Glomerular visceral epithelial cell (primary cell): Measurements from ENCODE around the gene STX16.

Experiments used
- DNase-seq: peaks from one replicate; pipeline ENCODE4 v3.0.0-alpha.2; 2016; ENCODE audit errors: extremely low spot score

STX16 gene

GRCh38 chr20:58618351-58619076 is 32.6 kb upstream of the STX16 start:
- DNase-seq: no peak

GRCh38 chr20:58619077-58619863 is 31.8 kb upstream of the STX16 start:
- no peak for DNase-seq

DNA sequence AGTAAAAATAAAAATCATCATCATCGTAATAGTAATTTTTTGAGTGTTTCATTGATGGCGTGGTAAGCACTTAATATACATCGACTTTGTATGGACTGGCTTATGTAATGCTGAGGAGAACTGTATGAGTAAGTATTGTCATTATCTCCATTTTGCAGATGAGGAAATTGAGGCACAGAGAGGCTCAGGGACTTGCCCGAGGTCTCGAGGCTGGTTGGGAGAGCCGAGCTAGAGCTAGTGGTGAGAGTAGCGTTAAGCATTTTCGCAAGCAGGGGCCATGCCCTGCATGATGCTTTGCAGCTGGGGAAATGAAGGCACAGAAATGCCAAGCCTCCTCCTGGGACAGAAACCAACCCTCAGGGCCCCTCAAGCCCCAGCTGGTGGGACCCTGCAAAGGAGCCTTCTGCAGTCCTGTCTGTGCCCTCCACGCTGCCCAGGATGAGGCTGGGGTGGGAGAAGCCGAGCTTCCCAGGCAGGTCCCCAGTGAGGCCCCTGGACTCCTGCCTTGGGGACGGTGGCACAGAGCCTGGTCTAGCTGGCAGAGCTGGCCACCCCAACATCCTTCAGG is 31.1 kb upstream of the STX16 start:
- no peak for DNase-seq

DNA sequence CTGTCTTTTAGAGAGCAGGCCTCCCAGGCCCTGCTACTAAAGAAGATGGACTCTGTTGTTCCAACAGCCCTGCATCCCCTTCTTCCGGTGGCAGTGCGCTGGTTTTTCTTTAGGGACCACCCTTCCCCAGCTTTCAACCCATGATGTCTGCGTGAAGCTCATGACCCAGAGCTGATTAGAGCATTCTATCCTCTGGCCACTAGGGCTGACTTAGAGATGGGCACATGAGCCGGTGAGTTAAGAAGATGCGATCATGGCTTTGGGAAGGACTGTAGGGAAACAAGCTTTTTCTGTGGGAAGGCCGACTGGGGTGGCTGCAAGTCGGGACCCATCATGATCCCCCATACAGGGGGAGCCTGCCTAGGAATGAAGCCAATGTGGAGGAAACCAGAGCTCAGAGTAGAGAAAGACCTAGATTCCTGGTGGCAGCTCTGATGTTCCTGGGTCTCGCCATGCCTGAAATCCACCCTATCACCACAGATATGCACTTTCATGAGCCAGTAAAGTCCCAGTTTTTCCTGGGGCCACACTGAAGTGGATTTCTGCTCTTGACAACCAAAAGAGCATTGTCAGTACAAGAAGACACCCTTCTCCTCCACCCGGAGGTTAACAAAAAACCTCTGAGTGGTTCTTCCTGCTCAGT is 29.1 kb upstream of the STX16 start:
- DNase-seq: no peak

- peak; percentile 57 for DNase-seq
Measured at GRCh38 chr20:58622671-58623578, 28.2 kb upstream of the STX16 start.

- peak; percentile 96 for DNase-seq
Measured at GRCh38 chr20:58623579-58624473, 27.3 kb upstream of the STX16 start.

GRCh38 chr20:58624687-58625086 is 26.4 kb upstream of the STX16 start:
- DNase-seq: no peak

- peak; percentile 18 for DNase-seq
Measured at GRCh38 chr20:58625585-58625984, 25.5 kb upstream of the STX16 start.

- no peak for DNase-seq
Measured at GRCh38 chr20:58626051-58626450, 25.0 kb upstream of the STX16 start.

GRCh38 chr20:58627212-58628072 is 23.6 kb upstream of the STX16 start:
- no peak for DNase-seq

DNA sequence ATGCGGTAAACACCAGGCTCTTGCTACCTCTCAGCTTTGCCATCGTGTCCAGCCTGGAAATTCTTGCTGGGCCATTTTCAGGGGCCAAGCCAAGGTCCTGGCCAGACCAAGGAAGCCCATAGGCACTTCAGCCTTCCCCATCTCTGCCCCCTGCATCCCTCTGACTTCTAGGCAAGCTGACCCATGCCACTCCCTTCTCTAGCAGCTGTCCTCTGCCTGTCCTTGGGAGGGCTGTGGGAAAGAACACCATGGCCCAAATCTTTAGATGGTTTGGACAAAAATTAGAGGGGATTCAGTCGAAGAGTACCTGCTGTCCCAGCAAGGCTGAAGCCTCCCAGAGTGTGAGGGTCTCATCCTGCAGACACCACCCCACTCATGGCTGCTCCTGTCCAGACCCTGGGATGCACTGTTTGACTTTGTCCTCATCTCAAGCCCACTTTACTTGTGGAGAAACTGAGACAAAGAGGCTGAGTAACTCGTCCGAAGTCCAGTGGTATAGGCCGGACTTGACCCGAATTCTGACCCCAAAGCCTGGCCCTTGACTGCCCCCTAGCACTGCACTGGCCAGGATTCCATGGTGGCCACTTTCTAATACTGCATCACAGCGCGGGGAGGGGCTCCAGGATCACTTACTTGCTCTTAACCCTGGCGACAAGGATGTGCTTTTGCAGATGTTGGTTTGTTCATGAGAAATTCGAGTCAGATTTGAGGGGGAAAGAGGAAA is 22.4 kb upstream of the STX16 start:
- DNase-seq: no peak

DNA sequence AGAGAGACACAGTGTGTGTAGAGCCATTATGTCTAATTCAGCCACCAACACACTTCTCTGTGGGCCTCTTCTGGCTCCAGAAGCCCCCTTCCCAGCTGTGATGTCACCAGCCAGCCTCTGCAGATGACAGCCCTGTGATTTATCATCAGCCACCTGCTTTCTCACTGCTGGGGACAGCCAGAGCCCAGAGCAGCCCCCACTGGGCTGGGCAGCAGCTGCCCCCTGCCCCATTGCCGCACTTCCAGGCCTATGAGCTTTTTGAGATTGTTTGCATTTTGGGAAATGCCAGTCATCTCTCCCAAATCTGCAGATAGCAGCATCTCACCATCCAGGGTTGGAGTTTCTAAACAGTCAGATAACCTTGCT is 21.9 kb upstream of the STX16 start:
- no peak for DNase-seq

GRCh38 chr20:58630063-58630462 is 21.0 kb upstream of the STX16 start:
- peak; percentile 43 for DNase-seq

DNA sequence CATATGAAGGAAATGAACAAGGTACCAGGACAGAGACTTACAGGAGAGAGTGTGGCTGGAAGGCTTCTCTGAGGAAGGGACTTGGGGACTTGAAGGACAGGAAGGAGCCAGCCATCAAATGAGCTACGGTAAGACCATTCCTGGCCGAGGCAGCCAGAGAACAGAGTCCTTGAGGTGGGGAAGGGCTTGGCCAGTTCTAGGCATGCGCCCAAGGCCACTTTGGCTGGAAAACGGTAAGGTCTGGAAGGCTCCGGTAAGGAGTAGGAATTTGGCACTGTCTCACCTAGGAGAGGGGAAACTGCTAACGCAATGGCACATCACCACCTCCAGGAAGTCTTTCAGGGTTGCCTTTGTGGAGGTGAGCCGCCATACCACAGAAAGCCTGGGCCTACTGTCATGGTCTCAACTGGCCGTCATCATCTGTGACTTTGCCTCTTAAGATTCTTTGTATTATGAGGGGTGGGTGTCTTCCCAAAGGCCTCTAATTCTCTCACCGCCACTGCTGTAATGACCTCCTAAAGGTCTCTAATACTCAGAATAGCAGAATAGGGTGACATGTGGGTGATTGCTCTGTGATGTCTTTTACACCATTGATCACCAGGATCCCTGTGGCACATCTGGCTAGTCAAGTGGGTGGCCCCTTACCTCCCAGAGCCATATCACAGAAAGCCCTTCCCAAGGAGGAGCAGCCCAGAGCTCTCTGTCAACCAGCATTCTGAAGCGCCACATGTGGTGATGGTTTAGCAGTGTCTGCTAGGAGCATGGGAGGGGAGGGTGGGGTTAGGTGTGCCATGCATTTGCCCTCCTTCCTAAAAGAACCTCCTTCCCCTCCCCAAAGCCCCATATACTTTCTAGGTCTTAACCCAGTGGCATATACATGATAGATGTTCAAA is 17.7 kb upstream of the STX16 start:
- no peak for DNase-seq

DNA sequence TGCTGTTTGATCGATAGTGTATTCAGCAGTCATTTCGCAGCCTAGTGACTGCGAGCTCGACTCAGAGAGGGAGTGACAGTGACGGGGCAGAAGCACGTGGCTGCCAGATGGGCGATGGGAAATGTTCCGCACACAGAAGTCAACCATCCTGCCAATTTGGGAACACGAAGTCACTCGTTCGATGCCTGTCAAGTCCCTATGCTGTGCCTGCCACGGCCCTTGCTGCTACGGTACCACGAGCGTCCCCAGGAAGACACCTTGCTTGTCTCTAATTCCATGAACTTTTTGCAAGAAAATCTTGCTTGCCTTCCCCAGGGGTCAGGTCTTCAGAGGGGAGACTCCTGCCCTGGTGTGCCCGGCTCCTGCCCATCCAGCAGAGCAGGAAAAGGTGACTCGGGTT is 17.0 kb upstream of the STX16 start:
- no peak for DNase-seq

- DNase-seq: no peak
Measured at GRCh38 chr20:58634521-58635278, 16.4 kb upstream of the STX16 start.

DNA sequence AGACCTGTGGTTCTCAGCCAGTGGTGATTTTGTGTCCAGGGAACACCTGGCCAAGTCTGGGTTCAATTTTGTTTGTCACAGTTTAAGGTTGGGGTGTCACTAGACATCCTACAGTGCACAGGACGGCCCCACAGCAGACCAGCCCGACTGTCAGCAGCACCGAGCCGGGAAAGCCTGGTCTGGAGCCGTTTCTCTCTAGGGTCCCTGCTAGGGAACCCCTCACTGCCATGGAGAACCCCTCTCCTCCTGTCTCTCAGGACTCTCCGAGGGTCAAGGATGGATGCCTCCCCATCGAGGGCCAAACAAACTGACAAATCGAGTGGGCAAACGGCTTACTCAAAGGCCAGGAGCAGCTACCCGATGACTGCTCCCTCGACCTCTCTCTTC is 15.8 kb upstream of the STX16 start:
- no peak for DNase-seq
